MCF 10A (cell line): ENCODE data around the gene ACER1. TPM values are rescaled to one million over a fixed set of nuclear protein-coding genes. Genes with fewer than 3 reads are reported as not detected.

Experiments
- BruUV-seq: library from RNA; stranded (reverse); fragments of 400-500 nt; replicated peaks from 2 replicates; lab custom pipeline; 2021; lab: Mats Ljungman, UMichigan
- CTCF ChIA-PET: fragments of 300-600 bp; sonication (Branson Sonifier 250); formaldehyde crosslinking; extraction: SDS; loops from one replicate; lab custom pipeline; 2021; ENCODE audit warnings: antibody characterized with exemption, inconsistent platforms; lab: Yijun Ruan, JAX
- POLR2A ChIA-PET: fragments of 300-600, 350-650 bp; sonication (Branson Sonifier 250); formaldehyde crosslinking; extraction: SDS; loops from one replicate; lab custom pipeline; 2020; ENCODE audit warnings: antibody characterized with exemption, inconsistent platforms; lab: Yijun Ruan, JAX
- DNase-seq: peaks from one replicate; pipeline ENCODE4 v3.0.0-alpha.2; 2018; ENCODE audit not compliant: unreplicated experiment
- H3K27ac Mint-ChIP-seq: one replicate; pipeline ENCODE4 v1.8.0; 2022; ENCODE audit warnings: mild to moderate bottlenecking, low read depth, mixed read lengths; ENCODE audit not compliant: unreplicated experiment
- H3K27me3 Mint-ChIP-seq: one replicate; pipeline ENCODE4 v1.8.0; 2022; ENCODE audit warnings: mixed read lengths; ENCODE audit not compliant: insufficient read depth, unreplicated experiment
- H3K36me3 Mint-ChIP-seq: one replicate; pipeline ENCODE4 v1.8.0; 2022; ENCODE audit warnings: mild to moderate bottlenecking, moderate library complexity, mixed read lengths; ENCODE audit not compliant: insufficient read depth, unreplicated experiment
- H3K4me1 Mint-ChIP-seq: one replicate; pipeline ENCODE4 v1.8.0; 2022; ENCODE audit warnings: mixed read lengths; ENCODE audit not compliant: insufficient read depth, unreplicated experiment
- H3K4me3 Mint-ChIP-seq: one replicate; pipeline ENCODE4 v1.8.0; 2022; ENCODE audit warnings: mild to moderate bottlenecking, moderate library complexity, mixed read lengths; ENCODE audit not compliant: unreplicated experiment
- H3K9me3 Mint-ChIP-seq: one replicate; pipeline ENCODE4 v1.8.0; 2022; ENCODE audit warnings: mixed read lengths; ENCODE audit not compliant: unreplicated experiment
- CTCF ChIP-seq: fragments of 200-600 bp; IDR thresholded peaks from one replicate; pipeline ENCODE4 v1.8.0; 2022; ENCODE audit warnings: antibody characterized with exemption, mild to moderate bottlenecking; ENCODE audit not compliant: unreplicated experiment
- intact Hi-C: fragments of 100-400 bp; cut with micrococcal nuclease; formaldehyde crosslinking; loops from 2 replicates; pipeline ENCODE4 v1.14.1; 2022
- total RNA-seq: library from RNA; stranded (reverse); gene quantifications from 2 replicates; pipeline ENCODE4 v1.2.3, GENCODE V29; 2022

ACER1 gene
- total RNA-seq, 1 experiment from 2014 or later = not detected

- H3K36me3 Mint-ChIP-seq = no peaks in the 10 kb centered on the region
- H3K27ac Mint-ChIP-seq = no peak overlapping the region
- H3K27me3 Mint-ChIP-seq = no peaks in the 10 kb centered on the region
- TF ChIP-seq CTCF = no peak
- CTCF ChIA-PET = no interaction called here
- BruUV-seq = no TSS peak
- H3K4me3 Mint-ChIP-seq = no peak overlapping the region
- DNase-seq = no peak
- no peaks in the 10 kb centered on the region for H3K4me1 Mint-ChIP-seq
- intact Hi-C loops = no loop called here
- POLR2A ChIA-PET = no interaction called here
- H3K9me3 Mint-ChIP-seq = no peaks in the 10 kb centered on the region
These were observed 10.1 kb upstream of the ACER1 start for GRCh38 chr19:6343462-6343861.

GRCh38 chr19:6340493-6341201 is 7.2 kb upstream of the ACER1 start:
- H3K4me1 Mint-ChIP-seq = no peaks in the 10 kb centered on the region
- no peak overlapping the region for H3K27ac Mint-ChIP-seq
- H3K27me3 Mint-ChIP-seq = no peaks in the 10 kb centered on the region
- TF ChIP-seq CTCF = no peak
- intact Hi-C loops = no loop called here
- ChIA-PET CTCF (interaction anchor here (0.6 to 1.1 kb wide), 4 partner anchors 12 to 352 kb away, joined by 3 to 4 read pairs (median 4); no protein-coding TSS in a partner anchor), POLR2A (no interaction called here)
- DNase-seq = no peak
- no peaks in the 10 kb centered on the region for H3K9me3 Mint-ChIP-seq
- no peak overlapping the region for H3K4me3 Mint-ChIP-seq
- no TSS peak for BruUV-seq
- H3K36me3 Mint-ChIP-seq = no peaks in the 10 kb centered on the region

GRCh38 chr19:6334490-6335285 is 1.3 kb upstream of the ACER1 start:
- Mint-ChIP-seq H3K36me3 (no peaks in the 10 kb centered on the region), H3K27me3 (no peaks in the 10 kb centered on the region)

More at GRCh38 chr19:6334490-6335285, 1.3 kb upstream of the ACER1 start:
- TF ChIP-seq CTCF = no peak
- no TSS peak for BruUV-seq
- ChIA-PET POLR2A (interaction anchor here (0.8 kb wide), 1 partner anchor 146 kb away, joined by 3 read pairs; no protein-coding TSS in a partner anchor), CTCF (interaction anchor here (0.6 to 0.7 kb wide), 2 partner anchors 35 to 304 kb away, joined by 3 read pairs; no protein-coding TSS in a partner anchor)
- no peak for DNase-seq
- Mint-ChIP-seq H3K9me3 (no peaks in the 10 kb centered on the region), H3K27ac (no peak overlapping the region), H3K4me3 (no peak overlapping the region), H3K4me1 (no peaks in the 10 kb centered on the region)
- intact Hi-C loops = no loop called here
